H9 (cell line): Measurements from ENCODE around the gene CEP85L. TPM values are rescaled to one million over a fixed set of nuclear protein-coding genes. Genes with fewer than 3 reads are reported as not detected.

Experiments used
- DNase-seq: peaks from one replicate; pipeline ENCODE4 v3.0.0-alpha.2; 2017
- H2AFZ ChIP-seq: one replicate; pipeline ENCODE4 v1.6.1; 2013; ENCODE audit warnings: mild to moderate bottlenecking, low read length, control low read depth, moderate library complexity
- H2AK5ac ChIP-seq: 2 replicates; pipeline ENCODE4 v1.6.1; 2013; ENCODE audit warnings: low read length, control low read depth, mixed read lengths; ENCODE audit not compliant: insufficient read length
- H2BK120ac ChIP-seq: one replicate; pipeline ENCODE4 v1.6.1; 2013; ENCODE audit warnings: low read depth, mild to moderate bottlenecking, low read length, control low read depth, inconsistent platforms; ENCODE audit not compliant: poor library complexity, severe bottlenecking
- H2BK12ac ChIP-seq: 2 replicates; pipeline ENCODE4 v1.6.1; 2013; ENCODE audit warnings: low read length, control low read depth, mixed read lengths, low read depth; ENCODE audit not compliant: insufficient read length
- H2BK15ac ChIP-seq: 2 replicates; pipeline ENCODE4 v1.6.1; 2013; ENCODE audit warnings: low read depth, low read length, control low read depth
- H2BK20ac ChIP-seq: one replicate; pipeline ENCODE4 v1.6.1; 2013; ENCODE audit warnings: low read depth, mild to moderate bottlenecking, low read length, control low read depth, inconsistent platforms; ENCODE audit not compliant: poor library complexity, severe bottlenecking
- H2BK5ac ChIP-seq: 2 replicates; pipeline ENCODE4 v1.6.1; 2013; ENCODE audit warnings: low read length, control low read depth, mixed read lengths; ENCODE audit not compliant: insufficient read length
- H3K14ac ChIP-seq: 2 replicates; pipeline ENCODE4 v1.6.1; 2013; ENCODE audit warnings: low read length, control low read depth; ENCODE audit not compliant: insufficient read depth
- H3K18ac ChIP-seq: 2 replicates; pipeline ENCODE4 v1.6.1; 2013; ENCODE audit warnings: low read depth, mild to moderate bottlenecking, mixed read lengths, low read length, control low read depth; ENCODE audit not compliant: insufficient read length
- H3K23ac ChIP-seq: 2 replicates; pipeline ENCODE4 v1.6.1; 2013; ENCODE audit warnings: low read length, control low read depth, mixed read lengths, low read depth; ENCODE audit not compliant: insufficient read length
- H3K23me2 ChIP-seq: 2 replicates; pipeline ENCODE4 v1.6.1; 2013; ENCODE audit warnings: low read depth, mild to moderate bottlenecking, mixed read lengths, low read length, control low read depth; ENCODE audit not compliant: insufficient read length, poor library complexity, severe bottlenecking
- H3K27ac ChIP-seq: 2 replicates; pipeline ENCODE4 v1.5.1; 2013; ENCODE audit warnings: low read length, control low read depth, mixed read lengths, low read depth; ENCODE audit not compliant: insufficient read length
- H3K27me3 ChIP-seq: 2 replicates; pipeline ENCODE4 v1.6.1; 2013; ENCODE audit warnings: low read length, control low read depth, inconsistent platforms; ENCODE audit not compliant: insufficient read depth
- H3K4ac ChIP-seq: 2 replicates; pipeline ENCODE4 v1.6.1; 2013; ENCODE audit warnings: low read depth, mild to moderate bottlenecking, control low read depth, inconsistent platforms, low read length, moderate library complexity
- H3K4me1 ChIP-seq: 2 replicates; pipeline ENCODE4 v1.6.1; 2013; ENCODE audit warnings: low read length, control low read depth, inconsistent platforms; ENCODE audit not compliant: insufficient read depth
- H3K4me2 ChIP-seq: 2 replicates; pipeline ENCODE4 v1.6.1; 2013; ENCODE audit warnings: low read length, control low read depth, mixed read lengths; ENCODE audit not compliant: insufficient read length, insufficient read depth
- H3K56ac ChIP-seq: 2 replicates; pipeline ENCODE4 v1.6.1; 2013; ENCODE audit warnings: low read depth, mild to moderate bottlenecking, mixed read lengths, low read length, control low read depth; ENCODE audit not compliant: insufficient read length
- H3K79me1 ChIP-seq: 2 replicates; pipeline ENCODE4 v1.6.1; 2013; ENCODE audit warnings: low read depth, mild to moderate bottlenecking, moderate library complexity, low read length, control low read depth, inconsistent platforms; ENCODE audit not compliant: insufficient read depth, poor library complexity, severe bottlenecking
- H3K79me2 ChIP-seq: 2 replicates; pipeline ENCODE4 v1.6.1; 2013; ENCODE audit warnings: low read length, control low read depth, inconsistent platforms; ENCODE audit not compliant: insufficient read depth
- H3K9ac ChIP-seq: 2 replicates; pipeline ENCODE4 v1.6.1; 2013; ENCODE audit warnings: low read length, control low read depth, mixed read lengths; ENCODE audit not compliant: insufficient read length; ENCODE audit errors: extremely low read depth
- H3K9me3 ChIP-seq: one replicate; pipeline ENCODE4 v1.6.1; 2013; ENCODE audit warnings: low read depth, low read length, inconsistent platforms; ENCODE audit not compliant: control insufficient read depth
- H3T11ph ChIP-seq: one replicate; pipeline ENCODE4 v1.6.1; 2013; ENCODE audit warnings: mild to moderate bottlenecking, low read length, control low read depth, inconsistent platforms
- H4K20me1 ChIP-seq: one replicate; pipeline ENCODE4 v1.6.1; 2013; ENCODE audit not compliant: control insufficient read depth, insufficient read length, insufficient read depth
- H4K5ac ChIP-seq: 2 replicates; pipeline ENCODE4 v1.6.1; 2013; ENCODE audit warnings: low read depth, mild to moderate bottlenecking, mixed read lengths, low read length, control low read depth; ENCODE audit not compliant: insufficient read length
- H4K8ac ChIP-seq: replicated peaks from 2 replicates; pipeline ENCODE4 v1.6.1; 2013; ENCODE audit warnings: low read length, control low read depth, mixed read lengths, low read depth; ENCODE audit not compliant: insufficient read length
- H4K91ac ChIP-seq: 2 replicates; pipeline ENCODE4 v1.6.1; 2013; ENCODE audit warnings: low read depth, mild to moderate bottlenecking, moderate library complexity, mixed read lengths, low read length, control low read depth; ENCODE audit not compliant: insufficient read length
- H3K27ac Mint-ChIP-seq, 3 experiments: 2 replicates in 2 of 3; 3 replicates in 1 of 3; pipeline ENCODE4 v1.8.0; 2020 to 2021; ENCODE audit warnings: mixed read lengths in 3 of 3, mild to moderate bottlenecking in 1 of 3, moderate library complexity in 1 of 3
- H3K27me3 Mint-ChIP-seq: 2 replicates; pipeline ENCODE4 v1.8.0; 2021; ENCODE audit warnings: low read depth, mild to moderate bottlenecking, moderate library complexity, mixed read lengths
- H3K36me3 Mint-ChIP-seq, 3 experiments: 2 replicates in 2 of 3; 3 replicates in 1 of 3; pipeline ENCODE4 v1.8.0; 2020 to 2021; ENCODE audit warnings: low read depth in 3 of 3, mixed read lengths in 3 of 3; ENCODE audit not compliant: insufficient read depth in 1 of 3
- H3K4me1 Mint-ChIP-seq, 2 experiments: 2 replicates each; pipeline ENCODE4 v1.8.0; 2020; ENCODE audit warnings: mixed read lengths in 2 of 2
- H3K4me3 Mint-ChIP-seq, 2 experiments: 2 replicates in 1 of 2; 3 replicates in 1 of 2; pipeline ENCODE4 v1.8.0; 2020 to 2021; ENCODE audit warnings: mild to moderate bottlenecking in 2 of 2, mixed read lengths in 2 of 2, moderate library complexity in 1 of 2
- H3K9me3 Mint-ChIP-seq, 2 experiments: 2 replicates in 1 of 2; 3 replicates in 1 of 2; pipeline ENCODE4 v1.8.0; 2020; ENCODE audit warnings: mild to moderate bottlenecking in 2 of 2, mixed read lengths in 2 of 2, moderate library complexity in 1 of 2
- WGBS: extraction: QIAGEN DNeasy Blood & Tissue Kit; methylation state at CpG from one replicate; pipeline ENCODE4 v1.1.7; 2013; ENCODE audit warnings: missing lambda C conversion rate, low lambda C conversion rate, mixed read lengths; ENCODE audit not compliant: insufficient read length; ENCODE audit errors: extremely low coverage; 5-methylcytosine and 5-hydroxymethylcytosine counted together
- total RNA-seq: library from RNA; stranded (reverse); gene quantifications from 2 replicates; pipeline ENCODE4 v1.2.1, GENCODE V29; 2021
- TF ChIP-seq, protein P1 (sequence below): fragments of 200-600 bp; sonication (generic); conservative IDR thresholded peaks from 3 replicates; pipeline ENCODE4 v1.8.0; 2021; ENCODE audit warnings: antibody characterized with exemption, mild to moderate bottlenecking

The CEP85L gene
- total RNA-seq, 1 experiment from 2014 or later, result 3.8 TPM

DNA sequence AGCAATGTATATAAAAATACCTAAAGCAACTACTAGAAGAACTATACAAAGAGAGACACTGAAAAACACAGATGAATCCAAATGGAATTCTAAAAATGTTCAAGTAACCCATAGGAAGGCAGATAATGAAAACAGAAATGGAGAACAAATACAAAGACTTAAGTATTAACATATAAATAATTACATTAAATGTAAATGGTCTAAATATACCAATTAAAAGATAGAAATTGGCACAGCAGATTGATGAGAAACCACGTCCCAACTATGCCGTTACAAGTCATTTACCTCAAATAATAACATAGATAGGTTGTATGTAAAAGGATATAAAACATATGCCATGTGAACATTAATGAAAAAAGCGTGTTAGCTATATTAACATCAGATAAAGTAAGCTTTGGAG, 40.1 kb downstream of the CEP85L start:
- no CpG with 5 or more reads among the region's 3 CpGs for WGBS
- no peak overlapping the region for H3T11ph ChIP-seq
- no peak overlapping the region for H2BK20ac ChIP-seq
- no peak overlapping the region for H2BK12ac ChIP-seq
- H3K56ac ChIP-seq, result no peak overlapping the region
- no peak overlapping the region for H2AK5ac ChIP-seq
- no peak overlapping the region for H3K14ac ChIP-seq
- H3K23me2 ChIP-seq, result no peaks in the 10 kb centered on the region
- H4K5ac ChIP-seq, result no peak overlapping the region
- no peak overlapping the region for H4K8ac ChIP-seq
- no peaks in the 10 kb centered on the region for H3K27me3 ChIP-seq
- H3K4ac ChIP-seq, result no peak overlapping the region
- TF ChIP-seq, protein P1, sequence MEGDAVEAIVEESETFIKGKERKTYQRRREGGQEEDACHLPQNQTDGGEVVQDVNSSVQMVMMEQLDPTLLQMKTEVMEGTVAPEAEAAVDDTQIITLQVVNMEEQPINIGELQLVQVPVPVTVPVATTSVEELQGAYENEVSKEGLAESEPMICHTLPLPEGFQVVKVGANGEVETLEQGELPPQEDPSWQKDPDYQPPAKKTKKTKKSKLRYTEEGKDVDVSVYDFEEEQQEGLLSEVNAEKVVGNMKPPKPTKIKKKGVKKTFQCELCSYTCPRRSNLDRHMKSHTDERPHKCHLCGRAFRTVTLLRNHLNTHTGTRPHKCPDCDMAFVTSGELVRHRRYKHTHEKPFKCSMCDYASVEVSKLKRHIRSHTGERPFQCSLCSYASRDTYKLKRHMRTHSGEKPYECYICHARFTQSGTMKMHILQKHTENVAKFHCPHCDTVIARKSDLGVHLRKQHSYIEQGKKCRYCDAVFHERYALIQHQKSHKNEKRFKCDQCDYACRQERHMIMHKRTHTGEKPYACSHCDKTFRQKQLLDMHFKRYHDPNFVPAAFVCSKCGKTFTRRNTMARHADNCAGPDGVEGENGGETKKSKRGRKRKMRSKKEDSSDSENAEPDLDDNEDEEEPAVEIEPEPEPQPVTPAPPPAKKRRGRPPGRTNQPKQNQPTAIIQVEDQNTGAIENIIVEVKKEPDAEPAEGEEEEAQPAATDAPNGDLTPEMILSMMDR, result no peak
- H3K23ac ChIP-seq, result no peak overlapping the region
- no peak overlapping the region for H2BK120ac ChIP-seq
- H3K36me3 Mint-ChIP-seq, result peaks cover 0 to 10% (median 4%) of the 10 kb centered on the region in 3 experiments; a peak in 4 of 7 replicates
- no peak overlapping the region for H3K18ac ChIP-seq
- no peak overlapping the region for H2BK5ac ChIP-seq
- H3K27me3 Mint-ChIP-seq, result no peaks in the 10 kb centered on the region
- no peaks in the 10 kb centered on the region for H4K20me1 ChIP-seq
- no peak overlapping the region for H4K91ac ChIP-seq
- no peak overlapping the region for H3K27ac ChIP-seq
- H3K4me1 Mint-ChIP-seq, result no peaks in the 10 kb centered on the region
- H3K9ac ChIP-seq, result no peak overlapping the region
- no peak overlapping the region for H3K4me2 ChIP-seq
- H3K4me3 Mint-ChIP-seq, result no peak overlapping the region
- peaks cover 3% of the 10 kb centered on the region for H3K79me1 ChIP-seq
- no peak for DNase-seq
- H2AFZ ChIP-seq, result no peak overlapping the region
- peaks cover 4 to 14% of the 10 kb centered on the region in 2 experiments; a peak in 4 of 5 replicates for H3K9me3 Mint-ChIP-seq
- H3K27ac Mint-ChIP-seq, result no peak overlapping the region
- peaks cover 1% of the 10 kb centered on the region; the same call in 1 of the 2 replicates for H3K79me2 ChIP-seq
- H3K9me3 ChIP-seq, result no peaks in the 10 kb centered on the region
- no peaks in the 10 kb centered on the region for H3K4me1 ChIP-seq
- no peak overlapping the region for H2BK15ac ChIP-seq
